B cell (primary cell): ENCODE data around the gene NLRP9. TPM values are rescaled to one million over a fixed set of nuclear protein-coding genes. Genes with fewer than 3 reads are reported as not detected.

Experiments used
- ATAC-seq: fragments of 200-7000 bp; cut with Tn5 transposase; one replicate; pipeline ENCODE4 v1.10.0; 2021; ENCODE audit warnings: low read depth, mild to moderate bottlenecking, moderate number of reproducible peaks, moderate library complexity
- CTCF ChIA-PET: fragments of 350-600 bp; sonication (Branson Sonifier 250); formaldehyde crosslinking; loops from one replicate; lab custom pipeline; 2021; ENCODE audit warnings: antibody characterized with exemption, inconsistent platforms; lab: Charles Lee
- POLR2A ChIA-PET: fragments of 350-600 bp; sonication (Branson Sonifier 250); formaldehyde crosslinking; loops from one replicate; lab custom pipeline; 2021; ENCODE audit warnings: antibody characterized with exemption; lab: Charles Lee
- DNase-seq: peaks from one replicate; pipeline ENCODE4 v3.0.0; 2013
- H2AFZ ChIP-seq: 2 replicates; pipeline ENCODE4 v1.6.1; 2012; ENCODE audit warnings: mild to moderate bottlenecking, low read depth, low read length; ENCODE audit not compliant: insufficient read depth, poor library complexity, severe bottlenecking
- H3K27ac ChIP-seq, 2 donors: 1 replicate in 1 of 2; 2 replicates in 1 of 2; pipeline ENCODE4 v1.5.1; 2012 to 2013; ENCODE audit warnings: low read length in 2 of 2, mild to moderate bottlenecking in 2 of 2, moderate library complexity in 1 of 2
- H3K27me3 ChIP-seq, 4 experiments: fragments of 200-600 bp in 1 of 4; sonication (generic) in 1 of 4; replicated peaks in 1 of 4; 1 replicate in 2 of 4; 2 replicates in 2 of 4; pipeline versions ENCODE4 v1.6.1 to v1.7.0; 2013 to 2016; ENCODE audit warnings: low read length in 3 of 4, mild to moderate bottlenecking in 2 of 4, mixed read lengths in 1 of 4, moderate library complexity in 1 of 4; ENCODE audit not compliant: insufficient read depth in 4 of 4, control insufficient read depth in 3 of 4; ENCODE audit errors: control extremely low read depth in 1 of 4
- H3K36me3 ChIP-seq, 2 experiments: replicated peaks in 1 of 2; 1 replicate in 1 of 2; 2 replicates in 1 of 2; pipeline versions ENCODE4 v1.6.1 to v1.7.1; 2013; ENCODE audit warnings: low read length in 1 of 2; ENCODE audit not compliant: insufficient read depth in 2 of 2, control insufficient read depth in 1 of 2; ENCODE audit errors: control extremely low read depth in 1 of 2, extremely low read depth in 1 of 2
- H3K4me1 ChIP-seq, 2 donors: fragments of 200-600 bp in 1 of 2; sonication (generic) in 1 of 2; 1 replicate in 1 of 2; 2 replicates in 1 of 2; pipeline versions ENCODE4 v1.5.1 to v1.6.1; 2013 to 2017; ENCODE audit warnings: low read length in 2 of 2; ENCODE audit not compliant: control insufficient read depth in 2 of 2, insufficient read depth in 2 of 2
- H3K4me2 ChIP-seq: replicated peaks from 2 replicates; pipeline ENCODE3; 2012; ENCODE audit warnings: mild to moderate bottlenecking, low read depth, low read length; ENCODE audit not compliant: poor library complexity, severe bottlenecking
- H3K4me3 ChIP-seq, 5 experiments: fragments of 200-600 bp in 1 of 5; sonication (generic) in 1 of 5; 1 replicate in 3 of 5; 2 replicates in 2 of 5; pipeline versions ENCODE4 v1.5.1 to v1.7.0; 2011 to 2016; ENCODE audit warnings: low read length in 4 of 5, mild to moderate bottlenecking in 4 of 5, low read depth in 2 of 5, control low read depth in 1 of 5, moderate library complexity in 1 of 5; ENCODE audit not compliant: insufficient read depth in 1 of 5; ENCODE audit errors: control extremely low read depth in 1 of 5, extremely low read depth in 1 of 5
- H3K79me2 ChIP-seq: fragments of 200-600 bp; sonication (generic); one replicate; pipeline ENCODE4 v1.6.0; 2016; ENCODE audit warnings: low read length; ENCODE audit not compliant: control insufficient read depth, insufficient read depth
- H3K9ac ChIP-seq: fragments of 200-600 bp; sonication (generic); 2 replicates; pipeline ENCODE4 v1.6.1; 2017; ENCODE audit warnings: mild to moderate bottlenecking, low read length, moderate library complexity
- H3K9me3 ChIP-seq, 3 donors: one replicate each; pipeline versions ENCODE4 v1.6.1 to v1.7.1; 2013; ENCODE audit warnings: low read length in 2 of 3; ENCODE audit not compliant: control insufficient read depth in 2 of 3, insufficient read depth in 1 of 3; ENCODE audit errors: control extremely low read depth in 1 of 3
- H4K20me1 ChIP-seq: 2 replicates; pipeline ENCODE4 v1.6.0; 2012; ENCODE audit warnings: mild to moderate bottlenecking, low read length; ENCODE audit not compliant: insufficient read depth, control insufficient read depth, poor library complexity, severe bottlenecking
- H3K27ac Mint-ChIP-seq: one replicate; pipeline ENCODE4 v1.8.0; 2021; ENCODE audit warnings: mixed read lengths
- H3K27me3 Mint-ChIP-seq: one replicate; pipeline ENCODE4 v1.8.0; 2021; ENCODE audit warnings: mixed read lengths
- H3K4me1 Mint-ChIP-seq: one replicate; pipeline ENCODE4 v1.8.0; 2021; ENCODE audit warnings: mixed read lengths
- H3K4me3 Mint-ChIP-seq: one replicate; pipeline ENCODE4 v1.8.0; 2021; ENCODE audit warnings: mixed read lengths
- H3K9me3 Mint-ChIP-seq: one replicate; pipeline ENCODE4 v1.8.0; 2022; ENCODE audit warnings: mixed read lengths; ENCODE audit not compliant: insufficient read depth
- CTCF ChIP-seq: fragments of 200-600 bp; IDR thresholded peaks from one replicate; pipeline ENCODE4 v1.8.0; 2022; ENCODE audit warnings: antibody characterized with exemption, mild to moderate bottlenecking
- EZH2 ChIP-seq: IDR thresholded peaks from 2 replicates; pipeline ENCODE4 v1.6.1; 2012; ENCODE audit warnings: borderline replicate concordance, low read depth, mild to moderate bottlenecking, moderate library complexity, low read length; ENCODE audit not compliant: insufficient read depth, poor library complexity, severe bottlenecking
- WGBS: methylation state at CpG from one replicate; pipeline ENCODE4 v1.1.5; 2013; ENCODE audit warnings: missing lambda C conversion rate; ENCODE audit not compliant: insufficient coverage; 5-methylcytosine and 5-hydroxymethylcytosine counted together
- intact Hi-C: fragments of 100-400 bp; cut with micrococcal nuclease; formaldehyde crosslinking; loops from one replicate; pipeline ENCODE4 v1.10.0; 2022
- polyA plus RNA-seq: library from polyadenylated mRNA; depleted of rRNA; stranded (reverse); fragments of >200 nt; gene quantifications from 2 replicates; pipeline ENCODE4 v1.2.3, GENCODE V29; 2012
- total RNA-seq, 2 donors: library from RNA; stranded (reverse); fragments of 120-200 nt in 1 of 2; gene quantifications; 1 replicate in 1 of 2; 2 replicates in 1 of 2; pipeline versions ENCODE4 v1.2.3 to v1.2.4, GENCODE V29; 2013 to 2022

Gene NLRP9
- total and polyA plus RNA-seq, 2 donors (not counting 1 experiment from before 2014, with no cell fraction given) = not detected

- POLR2A ChIA-PET = interaction anchor here (0.6 kb wide), 1 partner anchor 656 kb away, joined by 3 read pairs; no protein-coding TSS in a partner anchor
- no peaks in the 10 kb centered on the region for H3K27me3 ChIP-seq
- H3K27me3 Mint-ChIP-seq = no peaks in the 10 kb centered on the region
- DNase-seq (no peak), ATAC-seq (no peak)
- H3K4me3 Mint-ChIP-seq = no peak overlapping the region
- no peak for TF ChIP-seq CTCF
- no peak for TF ChIP-seq EZH2
- H3K4me1 ChIP-seq = peaks cover 0 to 8% of the 10 kb centered on the region in 2 donors
- H3K79me2 ChIP-seq = no peaks in the 10 kb centered on the region
- H3K4me3 ChIP-seq = no peak overlapping the region
- peaks cover 0 to 2% of the 10 kb centered on the region in 2 experiments for H3K36me3 ChIP-seq
- H4K20me1 ChIP-seq = peaks cover 12% of the 10 kb centered on the region
- no peak overlapping the region for H3K4me2 ChIP-seq
- no peak overlapping the region for H2AFZ ChIP-seq
- H3K9me3 ChIP-seq = peaks cover 0 to 6% (median 0%) of the 10 kb centered on the region in 3 donors
- H3K27ac Mint-ChIP-seq = no peak overlapping the region
- no peaks in the 10 kb centered on the region for H3K9me3 Mint-ChIP-seq
- peaks cover 8% of the 10 kb centered on the region for H3K4me1 Mint-ChIP-seq
- CTCF ChIA-PET = no interaction called here
- H3K9ac ChIP-seq = no peak overlapping the region
- intact Hi-C loops = no loop called here
- no peak overlapping the region for H3K27ac ChIP-seq
- WGBS = no CpG with 5 or more reads among the region's 3 CpGs
Measured at GRCh38 chr19:55705972-55706371, 32.2 kb downstream of the NLRP9 start.

GRCh38 chr19:55704494-55705245 lies 33.5 kb downstream of the NLRP9 start:
- no peaks in the 10 kb centered on the region for H3K79me2 ChIP-seq
- peaks cover 3 to 7% of the 10 kb centered on the region in 2 experiments for H3K36me3 ChIP-seq
- H3K9ac ChIP-seq = no peak overlapping the region
- ChIA-PET CTCF (interaction anchor here (2.2 kb wide), 1 partner anchor 72 kb away, joined by 12 read pairs; no protein-coding TSS in a partner anchor), POLR2A (no interaction called here)
- H3K4me2 ChIP-seq = no peak overlapping the region
- no peaks in the 10 kb centered on the region for H3K27me3 Mint-ChIP-seq
- H2AFZ ChIP-seq = no peak overlapping the region
- no peak overlapping the region for H3K27ac Mint-ChIP-seq
- peaks cover 0 to 6% (median 0%) of the 10 kb centered on the region in 3 donors for H3K9me3 ChIP-seq
- H3K4me3 ChIP-seq = no peak overlapping the region
- no peak overlapping the region for H3K27ac ChIP-seq
- peaks cover 8% of the 10 kb centered on the region for H3K4me1 Mint-ChIP-seq
- ATAC-seq (no peak), DNase-seq (no peak)
- no peaks in the 10 kb centered on the region for H3K27me3 ChIP-seq
- TF ChIP-seq CTCF (no peak), EZH2 (no peak)
- no peak overlapping the region for H3K4me3 Mint-ChIP-seq
- peaks cover 12% of the 10 kb centered on the region for H4K20me1 ChIP-seq
- no peaks in the 10 kb centered on the region for H3K9me3 Mint-ChIP-seq
- 97% methylated on average over 14 of the region's 15 CpGs for WGBS
- intact Hi-C loops = no loop called here
- H3K4me1 ChIP-seq = peaks cover 0 to 8% of the 10 kb centered on the region in 2 donors
